Stimulated activated effector memory CD8-positive, alpha-beta T cell treated with anti-CD3 and anti-CD28 coated beads, Interleukin-12 subunit alpha, Interleukin-12 subunit beta, amount 100 ng/mL, for 72 hours (primary cell): ENCODE data around the gene IMMP1L.
A peak's percentile ranks its signal among the peaks of the same experiment; 100 is the strongest.
"Not testable (repeated sequence)": the region's sequence is repeated elsewhere in the genome, so short reads cannot be mapped to it uniquely, and the experiment has no call there.

Experiments used
- ATAC-seq: fragments of 150-1000 bp; cut with Tn5 transposase; 2 replicates; pipeline ENCODE4 v1.10.0; 2021
- DNase-seq, 2 donors: peaks; one replicate each; pipeline ENCODE4 v3.0.0; 2021 to 2022; ENCODE audit warnings: low spot score in 2 of 2
- H3K27ac Mint-ChIP-seq: one replicate; pipeline ENCODE4 v1.8.0; 2022; ENCODE audit warnings: mild to moderate bottlenecking, mixed read lengths
- H3K36me3 Mint-ChIP-seq: one replicate; pipeline ENCODE4 v1.8.0; 2022; ENCODE audit warnings: mild to moderate bottlenecking, mixed read lengths
- H3K4me1 Mint-ChIP-seq: one replicate; pipeline ENCODE4 v1.8.0; 2022; ENCODE audit warnings: mixed read lengths
- H3K4me3 Mint-ChIP-seq: one replicate; pipeline ENCODE4 v1.8.0; 2022; ENCODE audit warnings: mild to moderate bottlenecking, mixed read lengths
- H3K9me3 Mint-ChIP-seq: one replicate; pipeline ENCODE4 v1.8.0; 2022; ENCODE audit warnings: mixed read lengths

Gene IMMP1L, protein sequence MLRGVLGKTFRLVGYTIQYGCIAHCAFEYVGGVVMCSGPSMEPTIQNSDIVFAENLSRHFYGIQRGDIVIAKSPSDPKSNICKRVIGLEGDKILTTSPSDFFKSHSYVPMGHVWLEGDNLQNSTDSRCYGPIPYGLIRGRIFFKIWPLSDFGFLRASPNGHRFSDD

DNA sequence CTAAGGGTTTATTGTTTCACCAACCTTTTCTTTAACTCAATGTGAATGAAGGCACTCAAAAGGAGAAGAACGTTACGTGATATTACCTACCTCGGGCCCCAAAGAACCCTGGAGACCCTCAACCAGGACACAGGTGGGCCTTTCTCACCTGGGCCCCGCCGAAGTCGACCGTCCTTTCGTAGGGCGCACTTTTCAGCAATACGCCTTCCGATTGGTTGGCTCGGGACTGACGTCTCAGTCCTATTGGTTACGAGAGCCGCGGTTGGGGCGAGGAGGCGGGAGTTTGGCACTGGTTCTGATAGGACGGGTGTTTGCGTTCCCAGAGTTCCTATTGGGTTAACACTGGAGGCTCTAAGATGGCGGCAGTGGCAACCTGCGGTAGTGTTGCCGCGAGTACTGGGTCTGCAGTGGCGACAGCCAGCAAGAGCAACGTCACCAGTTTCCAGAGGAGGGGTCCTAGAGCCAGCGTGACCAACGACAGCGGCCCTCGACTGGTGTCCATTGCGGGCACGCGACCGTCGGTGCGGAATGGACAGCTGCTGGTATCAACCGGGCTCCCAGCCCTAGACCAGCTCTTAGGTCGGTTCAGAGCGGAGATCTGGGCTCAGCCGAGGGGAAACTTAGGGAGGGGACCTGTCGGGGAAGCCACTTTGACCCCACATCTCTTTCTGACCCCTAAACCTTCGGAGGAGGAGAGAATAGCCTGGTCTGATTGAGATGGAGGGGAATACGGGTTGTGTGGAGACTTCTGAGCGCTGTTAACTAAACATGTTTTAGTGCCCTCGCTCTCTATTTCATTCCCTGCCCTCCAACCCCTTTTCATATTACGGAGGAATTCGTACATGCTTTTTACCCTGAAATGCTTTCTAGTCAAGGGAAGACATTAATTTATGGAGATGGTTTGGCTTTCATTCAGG is at the start of gene IMMP1L, which contains the start of gene ELP4:
Gene IMMP1L (minus strand): TSS at position 194 of the 917 bp plus-strand sequence. CDS start 46,346 bp downstream, outside the sequence.
Gene ELP4 (plus strand): TSS at position 339 of the 917 bp plus-strand sequence. CDS start 18 bp downstream, at position 357.
- peak within 1 kb of the TSS; percentile 97 for H3K27ac Mint-ChIP-seq
- no peaks in the 10 kb centered on the region for H3K9me3 Mint-ChIP-seq
- H3K36me3 Mint-ChIP-seq: peaks cover 23% of the 10 kb centered on the region
- peak; percentile 86 to 95 for DNase-seq
- peak; percentile 100 for ATAC-seq
- peak within 1 kb of the TSS; percentile 93 for H3K4me3 Mint-ChIP-seq
- H3K4me1 Mint-ChIP-seq: peaks cover 20% of the 10 kb centered on the region

DNA sequence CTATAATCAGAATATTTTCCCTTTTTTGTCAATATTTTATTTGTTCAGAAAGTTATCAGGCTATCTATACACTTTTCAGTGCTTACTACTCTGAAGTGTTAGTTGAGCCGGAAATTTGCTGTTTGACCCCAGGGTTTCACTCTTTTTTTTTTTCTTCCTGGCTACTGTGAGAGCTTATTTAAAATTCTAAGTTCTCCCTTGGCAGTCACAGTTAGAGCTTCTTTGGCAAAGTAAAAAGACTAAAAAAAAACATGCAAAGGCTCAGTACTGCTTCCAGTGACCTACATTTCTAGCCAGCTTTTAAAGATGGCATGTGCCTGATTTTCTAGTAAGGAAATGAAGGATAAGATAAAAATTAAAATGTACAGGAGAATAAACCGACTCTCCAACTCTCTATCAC is 48.6 kb upstream of the IMMP1L start:
- ATAC-seq (no peak), DNase-seq (no peak)
- H3K4me3 Mint-ChIP-seq: no peak overlapping the region
- H3K4me1 Mint-ChIP-seq: peaks cover 4% of the 10 kb centered on the region
- H3K27ac Mint-ChIP-seq: no peak overlapping the region
- no peaks in the 10 kb centered on the region for H3K9me3 Mint-ChIP-seq
- no peaks in the 10 kb centered on the region for H3K36me3 Mint-ChIP-seq

DNA sequence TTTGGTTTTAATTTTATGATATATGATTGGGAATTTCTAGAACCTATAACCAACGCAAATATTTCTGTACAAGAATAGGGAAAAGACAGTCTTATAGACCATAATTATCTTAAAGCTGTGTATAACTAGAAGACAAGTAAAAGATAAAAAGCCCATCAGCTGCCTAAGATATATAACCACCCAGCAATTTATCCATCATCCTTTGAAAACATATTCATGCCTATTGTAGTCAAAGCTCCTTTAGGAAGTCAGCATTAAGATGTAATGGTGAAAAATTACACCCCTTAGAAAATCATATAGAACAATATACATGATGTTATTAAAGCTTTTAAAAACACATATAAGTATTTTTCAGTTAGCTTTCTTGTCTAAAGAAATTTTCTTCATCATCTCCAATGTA is 46.5 kb upstream of the IMMP1L start:
- no peak for ATAC-seq
- Mint-ChIP-seq H3K4me1 (peaks cover 4% of the 10 kb centered on the region), H3K27ac (no peak overlapping the region), H3K9me3 (no peaks in the 10 kb centered on the region), H3K4me3 (no peak overlapping the region), H3K36me3 (no peaks in the 10 kb centered on the region)
- DNase-seq: no peak

DNA sequence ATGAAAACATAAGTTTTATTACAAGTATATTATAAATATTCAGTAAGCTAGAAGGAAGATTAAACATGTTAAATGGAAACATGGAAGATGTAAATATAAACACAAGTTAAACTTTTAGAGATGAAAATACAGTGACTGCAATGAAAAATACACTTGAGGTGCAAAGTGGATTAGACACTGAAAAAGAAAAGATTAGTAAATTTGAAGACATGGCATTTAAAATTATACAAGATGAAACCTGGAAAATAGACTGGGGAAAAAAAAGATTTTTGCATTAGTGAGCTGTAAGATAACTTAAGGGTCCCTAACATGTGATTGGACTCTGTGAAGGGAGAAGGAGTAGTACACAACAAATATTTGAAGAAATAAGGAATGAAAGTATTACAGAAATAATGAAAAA is 33.4 kb upstream of the IMMP1L start:
- DNase-seq (no peak), ATAC-seq (no peak)
- Mint-ChIP-seq H3K4me1 (no peaks in the 10 kb centered on the region), H3K9me3 (peaks cover 12% of the 10 kb centered on the region), H3K36me3 (peaks cover 30% of the 10 kb centered on the region), H3K4me3 (no peak overlapping the region), H3K27ac (no peak overlapping the region)

DNA sequence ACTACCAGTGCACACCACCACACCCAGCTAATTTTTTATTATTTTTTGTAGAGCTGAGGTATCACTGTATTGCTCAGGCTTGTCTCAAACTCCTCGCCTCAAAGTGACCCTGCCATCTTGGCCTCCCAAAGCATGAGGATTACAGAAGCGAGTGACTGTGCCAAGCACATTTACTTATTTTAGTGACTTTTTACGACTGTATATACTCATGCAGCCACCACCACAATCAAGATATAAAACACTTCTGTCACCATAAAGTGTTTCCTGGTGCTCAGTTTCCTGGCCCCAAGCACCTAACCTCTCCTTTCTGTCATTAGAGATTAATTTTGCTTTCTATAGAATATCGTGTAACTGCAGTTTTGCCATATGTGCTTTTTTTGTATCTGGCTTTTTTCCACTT is 26.1 kb upstream of the IMMP1L start:
- no peak for DNase-seq
- ATAC-seq: no peak
- Mint-ChIP-seq H3K4me1 (no peaks in the 10 kb centered on the region), H3K27ac (no peak overlapping the region), H3K9me3 (no peaks in the 10 kb centered on the region), H3K4me3 (no peak overlapping the region), H3K36me3 (no peaks in the 10 kb centered on the region)

DNA sequence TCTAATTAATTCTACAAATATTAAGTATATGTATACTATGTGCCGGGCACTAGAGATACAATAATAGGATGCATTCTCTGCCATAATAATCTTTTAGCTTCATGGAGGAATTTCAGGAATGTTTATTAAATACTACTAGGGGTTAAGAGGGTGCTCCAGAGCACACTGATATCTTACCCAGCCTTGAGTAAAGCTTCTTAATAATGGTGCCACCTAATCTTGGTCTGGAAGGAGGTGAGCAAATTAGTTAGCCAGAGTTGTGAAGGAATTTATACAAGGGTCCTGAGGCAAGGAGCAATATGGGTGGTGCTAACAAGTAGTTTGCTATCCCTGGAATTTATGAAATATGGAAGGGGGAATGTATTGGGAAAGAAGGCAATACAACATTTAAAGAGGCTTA is 21.9 kb upstream of the IMMP1L start:
- Mint-ChIP-seq H3K4me3 (no peak overlapping the region), H3K4me1 (no peaks in the 10 kb centered on the region), H3K36me3 (no peaks in the 10 kb centered on the region), H3K27ac (no peak overlapping the region), H3K9me3 (no peaks in the 10 kb centered on the region)
- no peak for DNase-seq
- ATAC-seq: no peak

DNA sequence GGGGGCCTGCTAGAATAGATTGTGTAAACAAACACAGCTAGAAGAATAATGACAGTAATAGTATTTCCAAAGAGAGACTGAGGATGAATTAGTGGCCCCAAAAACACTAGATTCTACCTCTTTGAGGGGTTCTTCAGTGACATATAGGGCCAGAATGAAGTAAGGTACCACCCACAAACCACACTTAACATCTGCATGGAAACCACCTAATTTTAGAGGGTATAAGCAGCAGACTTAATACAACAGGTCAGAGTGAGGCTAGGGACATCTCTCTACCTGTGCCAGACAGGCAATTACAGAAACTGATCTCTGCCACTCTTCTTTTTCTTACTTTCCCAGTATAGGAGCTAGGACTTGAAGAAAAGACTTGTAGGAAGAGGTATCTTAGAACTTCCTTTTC is 20.3 kb upstream of the IMMP1L start:
- ATAC-seq: no peak
- DNase-seq: no peak
- Mint-ChIP-seq H3K4me3 (no peak overlapping the region), H3K9me3 (no peaks in the 10 kb centered on the region), H3K4me1 (no peaks in the 10 kb centered on the region), H3K27ac (no peak overlapping the region), H3K36me3 (no peaks in the 10 kb centered on the region)

DNA sequence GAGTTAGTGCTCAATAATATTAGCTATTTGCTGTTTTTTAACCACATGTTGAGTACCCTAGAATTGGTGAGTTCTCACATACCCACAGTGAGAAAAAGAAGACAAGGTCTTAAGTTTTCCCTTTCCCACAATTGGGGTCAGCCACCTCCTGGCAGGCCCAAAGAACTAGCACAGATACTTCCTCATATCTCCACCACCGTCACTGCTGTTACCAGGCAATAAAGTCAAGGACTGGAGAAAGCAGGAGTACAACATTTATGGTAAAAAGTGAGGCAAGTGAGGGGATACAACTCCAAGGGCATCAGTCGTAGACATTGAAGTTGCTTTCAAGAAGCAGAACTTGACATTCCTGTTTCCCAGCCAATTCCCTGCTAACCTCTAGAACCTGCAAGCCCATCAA is 19.8 kb upstream of the IMMP1L start:
- ATAC-seq (no peak), DNase-seq (no peak)
- Mint-ChIP-seq H3K4me3 (no peak overlapping the region), H3K27ac (no peak overlapping the region), H3K36me3 (no peaks in the 10 kb centered on the region), H3K9me3 (no peaks in the 10 kb centered on the region), H3K4me1 (no peaks in the 10 kb centered on the region)

DNA sequence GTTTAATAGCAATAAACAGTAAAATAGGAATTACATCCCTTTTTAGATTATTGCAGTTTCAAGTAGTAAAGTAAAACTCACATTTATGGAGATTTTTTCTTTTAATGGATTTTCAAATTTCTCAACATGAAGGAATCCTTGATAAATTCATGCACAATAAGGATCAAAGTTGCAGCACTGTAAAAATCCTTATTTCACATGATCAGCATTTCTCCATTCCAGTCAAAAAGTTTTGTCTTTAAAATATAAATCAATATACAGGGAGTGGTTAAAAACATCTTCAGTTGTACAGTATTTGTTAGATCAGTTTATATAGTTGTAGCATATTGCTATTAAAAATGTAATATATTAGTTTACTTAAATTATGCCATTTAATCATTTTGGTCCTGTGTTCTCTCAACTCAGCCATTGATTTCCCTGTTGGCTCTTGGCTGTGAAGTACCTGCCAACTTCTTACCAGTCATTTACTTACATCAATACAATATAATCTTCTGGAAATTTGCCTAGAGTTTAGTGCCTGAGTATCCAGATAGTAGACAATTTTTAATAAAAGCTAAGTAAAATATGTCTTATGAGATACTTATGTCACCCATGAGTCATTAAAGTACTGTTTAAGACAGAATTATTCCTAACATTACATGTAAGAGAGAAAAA is 12.2 kb upstream of the IMMP1L start:
- H3K36me3 Mint-ChIP-seq: no peaks in the 10 kb centered on the region

DNA sequence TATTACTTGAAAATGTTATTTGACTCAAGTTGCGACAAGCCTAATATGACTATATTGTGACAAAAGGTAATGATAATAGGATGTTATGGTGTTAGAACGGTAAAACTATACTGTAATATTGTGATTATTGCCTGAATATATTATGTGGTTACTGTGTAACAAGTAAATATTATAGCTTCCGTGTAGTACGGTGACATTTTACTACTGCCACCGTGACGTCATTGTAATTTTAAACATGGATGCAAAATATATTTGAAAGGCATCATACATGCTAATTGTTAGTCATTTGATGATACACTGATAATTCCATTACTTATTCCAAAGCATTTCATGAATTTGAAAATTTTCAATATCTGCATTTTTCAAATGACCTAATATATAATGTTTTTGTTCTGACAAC is 2.7 kb upstream of the IMMP1L start:
- no peak overlapping the region for H3K27ac Mint-ChIP-seq

More for the DNA sequence above, 12.2 kb upstream of the IMMP1L start:
- ATAC-seq (no peak), DNase-seq (no peak)
- Mint-ChIP-seq H3K9me3 (no peaks in the 10 kb centered on the region), H3K4me1 (no peaks in the 10 kb centered on the region), H3K4me3 (no peak overlapping the region), H3K27ac (no peak overlapping the region)

DNA sequence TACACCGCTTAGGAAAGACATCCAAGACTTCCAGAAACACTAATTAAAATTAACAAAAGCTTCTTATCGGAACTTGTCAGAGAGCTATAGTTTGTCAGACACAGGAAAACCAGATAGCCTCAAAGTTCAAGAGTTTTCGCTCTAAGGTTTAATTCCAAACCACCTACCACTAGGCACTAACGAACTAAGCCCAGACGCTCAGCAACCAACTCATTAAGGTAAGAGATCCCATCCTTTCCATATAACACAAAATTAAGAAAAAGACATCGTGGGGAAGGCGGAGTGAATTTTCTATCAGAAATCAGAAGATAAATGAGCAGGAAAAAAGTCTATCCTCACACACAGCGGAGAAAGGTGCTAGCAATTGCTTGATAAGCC is 382 bp downstream of the IMMP1L start:
- peak; percentile 3 for ATAC-seq
- H3K9me3 Mint-ChIP-seq: no peaks in the 10 kb centered on the region
- H3K27ac Mint-ChIP-seq: peak overlapping the region; percentile 97
- peak overlapping the region; percentile 93 for H3K4me3 Mint-ChIP-seq
- H3K4me1 Mint-ChIP-seq: peaks cover 20% of the 10 kb centered on the region
- peaks cover 29% of the 10 kb centered on the region for H3K36me3 Mint-ChIP-seq
- DNase-seq: no peak

More for the DNA sequence above, 2.7 kb upstream of the IMMP1L start:
- peaks cover 20% of the 10 kb centered on the region for H3K4me1 Mint-ChIP-seq
- H3K36me3 Mint-ChIP-seq: peaks cover 11% of the 10 kb centered on the region
- ATAC-seq (no peak), DNase-seq (no peak)
- H3K4me3 Mint-ChIP-seq: no peak overlapping the region
- H3K9me3 Mint-ChIP-seq: no peaks in the 10 kb centered on the region

DNA sequence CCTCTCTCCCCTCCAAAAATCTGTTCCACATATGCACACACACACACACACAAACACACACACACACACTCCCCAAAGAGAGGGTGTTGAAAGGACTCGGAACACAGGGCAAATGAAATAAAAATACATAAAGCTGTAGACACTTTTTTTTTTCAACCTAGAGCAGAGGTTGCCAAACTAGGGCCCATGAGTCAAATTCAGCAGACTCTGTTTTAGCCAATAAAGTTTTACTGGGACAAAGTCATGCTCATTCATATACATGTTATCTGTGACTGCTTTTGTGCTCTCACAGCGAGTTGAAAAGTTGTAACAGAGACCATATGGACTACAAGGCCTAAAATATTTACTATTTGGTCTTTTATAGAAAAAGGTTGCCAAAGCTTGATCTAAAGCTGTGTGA is 8.9 kb downstream of the IMMP1L start:
- Mint-ChIP-seq H3K27ac (no peak overlapping the region), H3K9me3 (no peaks in the 10 kb centered on the region), H3K36me3 (peaks cover 32% of the 10 kb centered on the region), H3K4me1 (peaks cover 8% of the 10 kb centered on the region), H3K4me3 (no peak overlapping the region)
- no peak for ATAC-seq
- DNase-seq: no peak

DNA sequence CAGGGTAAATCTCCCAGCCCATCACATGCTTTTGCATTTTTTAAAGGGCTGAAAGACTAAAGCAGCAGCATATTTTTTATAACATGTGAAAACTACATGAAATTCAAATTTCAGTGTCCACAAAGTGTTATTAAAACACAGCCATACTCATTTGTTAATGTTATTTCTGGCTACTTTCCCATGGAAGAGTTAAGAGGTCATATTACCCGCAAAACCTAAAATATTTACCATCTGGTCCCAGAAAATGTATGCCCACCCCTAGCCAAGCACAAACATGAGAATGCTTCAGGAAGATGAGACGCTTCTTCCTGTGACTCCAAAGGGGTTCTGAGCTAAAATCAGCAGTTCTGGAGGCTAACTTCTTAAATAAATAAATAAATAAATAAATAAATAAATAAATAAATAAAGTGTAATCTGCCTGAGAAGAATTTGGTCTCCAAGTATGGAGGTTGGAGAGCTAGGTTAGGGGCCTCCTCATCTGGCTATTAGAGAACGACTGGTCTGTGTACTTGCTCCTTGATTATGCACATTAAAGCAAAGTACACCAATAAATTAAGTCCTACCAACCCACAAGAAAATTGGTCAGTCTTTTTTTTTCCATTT is 9.7 kb downstream of the IMMP1L start:
- Mint-ChIP-seq H3K27ac (no peak overlapping the region), H3K36me3 (peaks cover 36% of the 10 kb centered on the region), H3K9me3 (no peaks in the 10 kb centered on the region), H3K4me3 (no peak overlapping the region), H3K4me1 (peaks cover 17% of the 10 kb centered on the region)
- DNase-seq: no peak
- ATAC-seq: no peak

DNA sequence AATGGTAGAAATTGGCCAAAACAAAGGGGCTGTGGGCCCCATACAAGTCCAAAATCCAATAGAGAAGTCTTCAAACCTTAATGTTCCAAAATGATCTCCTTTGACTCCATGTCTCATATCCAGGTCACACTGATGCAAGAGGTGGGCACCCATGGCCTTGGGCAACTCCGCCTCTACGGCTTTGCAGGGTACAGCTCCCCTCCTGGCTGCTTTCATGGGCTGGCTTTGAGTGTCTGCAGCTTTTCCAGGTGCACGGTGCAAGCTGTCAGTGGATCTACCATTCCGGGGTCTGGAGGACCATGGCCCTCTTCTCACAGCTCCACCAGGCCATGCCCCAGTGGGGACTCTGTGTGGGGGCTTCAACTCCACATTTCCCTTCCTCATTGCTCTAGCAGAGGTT is 15.7 kb downstream of the IMMP1L start:
- H3K27ac Mint-ChIP-seq, DNase-seq, ATAC-seq, H3K9me3 Mint-ChIP-seq, H3K4me3 Mint-ChIP-seq: not testable (repeated sequence)
- Mint-ChIP-seq H3K36me3 (peaks cover 12% of the 10 kb centered on the region), H3K4me1 (peaks cover 33% of the 10 kb centered on the region)

DNA sequence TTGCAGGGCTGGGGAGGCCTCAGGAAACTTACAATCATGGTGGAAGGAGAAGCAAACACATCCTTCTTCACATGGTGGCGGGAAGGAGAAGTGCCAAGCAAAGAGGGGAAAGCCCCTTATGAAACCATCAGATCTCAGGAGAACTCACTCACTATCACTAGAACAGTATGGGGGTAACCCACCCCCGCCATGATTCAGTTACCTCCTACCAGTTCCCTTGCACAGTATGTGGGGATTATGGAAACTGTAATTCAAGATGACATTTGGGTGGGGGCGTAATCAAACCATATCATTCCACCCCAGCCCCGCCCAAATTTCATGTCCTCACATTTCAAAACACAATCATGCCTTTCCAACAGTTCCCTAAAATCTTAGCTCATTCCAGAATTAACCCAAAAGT is 16.2 kb downstream of the IMMP1L start:
- Mint-ChIP-seq H3K4me1 (peaks cover 33% of the 10 kb centered on the region), H3K4me3 (no peak overlapping the region), H3K36me3 (peaks cover 12% of the 10 kb centered on the region), H3K9me3 (no peaks in the 10 kb centered on the region), H3K27ac (no peak overlapping the region)
- no peak for DNase-seq
- no peak for ATAC-seq
